GM23338 (cell line): ENCODE measurements around the gene ELN.

ENCODE experiments used
- CREB1 ChIP-seq: fragments of 250-450 bp; sonication (Bioruptor Pico); IDR thresholded peaks from 2 replicates; pipeline ENCODE4 v1.5.0; 2020; ENCODE audit warnings: low read depth, mild to moderate bottlenecking, moderate library complexity
- CTCF ChIP-seq, 2 experiments: fragments of 200-600 bp in 1 of 2; sonication (generic) in 1 of 2; conservative IDR thresholded peaks; 2 replicates each; pipeline versions ENCODE4 v1.5.1 to v1.6.1; 2016 to 2017; ENCODE audit warnings: antibody characterized with exemption in 2 of 2, low read depth in 2 of 2, mild to moderate bottlenecking in 2 of 2, moderate library complexity in 1 of 2
- ETS1 ChIP-seq: IDR thresholded peaks from 2 replicates; pipeline ENCODE4 v1.6.1; 2016; ENCODE audit warnings: antibody characterized with exemption
- EZH2 ChIP-seq: fragments of 200-600 bp; sonication (generic); IDR thresholded peaks from one replicate; pipeline ENCODE4 v1.8.0; 2017; ENCODE audit warnings: antibody characterized with exemption, mild to moderate bottlenecking, low read depth; ENCODE audit not compliant: unreplicated experiment
- EZH2phosphoT487 ChIP-seq: fragments of 200-600 bp; sonication (generic); IDR thresholded peaks from one replicate; pipeline ENCODE4 v1.8.1; 2018; ENCODE audit warnings: antibody characterized with exemption; ENCODE audit not compliant: unreplicated experiment
- JUNB ChIP-seq: IDR thresholded peaks from one replicate; pipeline ENCODE4 v1.6.1; 2016; ENCODE audit warnings: antibody characterized with exemption; ENCODE audit not compliant: unreplicated experiment
- NANOG ChIP-seq: IDR thresholded peaks from 2 replicates; pipeline ENCODE4 v1.6.1; 2016; ENCODE audit warnings: antibody characterized with exemption, borderline replicate concordance
- POLR2AphosphoS5 ChIP-seq: IDR thresholded peaks from 2 replicates; pipeline ENCODE4 v1.6.1; 2016; ENCODE audit warnings: antibody characterized with exemption, low read depth
- ZNF114 ChIP-seq: fragments of 250-450 bp; sonication (Bioruptor Pico); IDR thresholded peaks from 2 replicates; pipeline ENCODE4 v1.5.0; 2020; ENCODE audit warnings: mild to moderate bottlenecking, moderate library complexity
- ZNF331 ChIP-seq: fragments of 250-450 bp; sonication (Bioruptor Pico); IDR thresholded peaks from 2 replicates; pipeline ENCODE4 v1.5.0; 2020; ENCODE audit warnings: low read depth, mild to moderate bottlenecking, moderate library complexity
- TF ChIP-seq, protein P1 (sequence below): IDR thresholded peaks from one replicate; pipeline ENCODE4 v1.6.1; 2018; ENCODE audit warnings: antibody characterized with exemption; ENCODE audit not compliant: unreplicated experiment
- TF ChIP-seq, protein P2 (sequence below): fragments of 250-450 bp; sonication (Bioruptor Pico); IDR thresholded peaks from 2 replicates; pipeline ENCODE4 v1.5.0; 2020; ENCODE audit warnings: mild to moderate bottlenecking, moderate library complexity

- TF ChIP-seq ETS1 (no peak), CTCF (conservative IDR thresholded peaks at IDR 0.05; ENCODE audit: low read depth in 2 of 2) (no peak), EZH2phosphoT487 (no peak), POLR2AphosphoS5 (no peak), EZH2 (no peak), CREB1 (CRISPR knock-in tag) (no peak), JUNB (no peak), ZNF114 (CRISPR knock-in tag) (no peak), NANOG (no peak), ZNF331 (CRISPR knock-in tag) (no peak)
- TF ChIP-seq, protein P1, sequence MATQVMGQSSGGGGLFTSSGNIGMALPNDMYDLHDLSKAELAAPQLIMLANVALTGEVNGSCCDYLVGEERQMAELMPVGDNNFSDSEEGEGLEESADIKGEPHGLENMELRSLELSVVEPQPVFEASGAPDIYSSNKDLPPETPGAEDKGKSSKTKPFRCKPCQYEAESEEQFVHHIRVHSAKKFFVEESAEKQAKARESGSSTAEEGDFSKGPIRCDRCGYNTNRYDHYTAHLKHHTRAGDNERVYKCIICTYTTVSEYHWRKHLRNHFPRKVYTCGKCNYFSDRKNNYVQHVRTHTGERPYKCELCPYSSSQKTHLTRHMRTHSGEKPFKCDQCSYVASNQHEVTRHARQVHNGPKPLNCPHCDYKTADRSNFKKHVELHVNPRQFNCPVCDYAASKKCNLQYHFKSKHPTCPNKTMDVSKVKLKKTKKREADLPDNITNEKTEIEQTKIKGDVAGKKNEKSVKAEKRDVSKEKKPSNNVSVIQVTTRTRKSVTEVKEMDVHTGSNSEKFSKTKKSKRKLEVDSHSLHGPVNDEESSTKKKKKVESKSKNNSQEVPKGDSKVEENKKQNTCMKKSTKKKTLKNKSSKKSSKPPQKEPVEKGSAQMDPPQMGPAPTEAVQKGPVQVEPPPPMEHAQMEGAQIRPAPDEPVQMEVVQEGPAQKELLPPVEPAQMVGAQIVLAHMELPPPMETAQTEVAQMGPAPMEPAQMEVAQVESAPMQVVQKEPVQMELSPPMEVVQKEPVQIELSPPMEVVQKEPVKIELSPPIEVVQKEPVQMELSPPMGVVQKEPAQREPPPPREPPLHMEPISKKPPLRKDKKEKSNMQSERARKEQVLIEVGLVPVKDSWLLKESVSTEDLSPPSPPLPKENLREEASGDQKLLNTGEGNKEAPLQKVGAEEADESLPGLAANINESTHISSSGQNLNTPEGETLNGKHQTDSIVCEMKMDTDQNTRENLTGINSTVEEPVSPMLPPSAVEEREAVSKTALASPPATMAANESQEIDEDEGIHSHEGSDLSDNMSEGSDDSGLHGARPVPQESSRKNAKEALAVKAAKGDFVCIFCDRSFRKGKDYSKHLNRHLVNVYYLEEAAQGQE = no peak
- TF ChIP-seq, protein P2, sequence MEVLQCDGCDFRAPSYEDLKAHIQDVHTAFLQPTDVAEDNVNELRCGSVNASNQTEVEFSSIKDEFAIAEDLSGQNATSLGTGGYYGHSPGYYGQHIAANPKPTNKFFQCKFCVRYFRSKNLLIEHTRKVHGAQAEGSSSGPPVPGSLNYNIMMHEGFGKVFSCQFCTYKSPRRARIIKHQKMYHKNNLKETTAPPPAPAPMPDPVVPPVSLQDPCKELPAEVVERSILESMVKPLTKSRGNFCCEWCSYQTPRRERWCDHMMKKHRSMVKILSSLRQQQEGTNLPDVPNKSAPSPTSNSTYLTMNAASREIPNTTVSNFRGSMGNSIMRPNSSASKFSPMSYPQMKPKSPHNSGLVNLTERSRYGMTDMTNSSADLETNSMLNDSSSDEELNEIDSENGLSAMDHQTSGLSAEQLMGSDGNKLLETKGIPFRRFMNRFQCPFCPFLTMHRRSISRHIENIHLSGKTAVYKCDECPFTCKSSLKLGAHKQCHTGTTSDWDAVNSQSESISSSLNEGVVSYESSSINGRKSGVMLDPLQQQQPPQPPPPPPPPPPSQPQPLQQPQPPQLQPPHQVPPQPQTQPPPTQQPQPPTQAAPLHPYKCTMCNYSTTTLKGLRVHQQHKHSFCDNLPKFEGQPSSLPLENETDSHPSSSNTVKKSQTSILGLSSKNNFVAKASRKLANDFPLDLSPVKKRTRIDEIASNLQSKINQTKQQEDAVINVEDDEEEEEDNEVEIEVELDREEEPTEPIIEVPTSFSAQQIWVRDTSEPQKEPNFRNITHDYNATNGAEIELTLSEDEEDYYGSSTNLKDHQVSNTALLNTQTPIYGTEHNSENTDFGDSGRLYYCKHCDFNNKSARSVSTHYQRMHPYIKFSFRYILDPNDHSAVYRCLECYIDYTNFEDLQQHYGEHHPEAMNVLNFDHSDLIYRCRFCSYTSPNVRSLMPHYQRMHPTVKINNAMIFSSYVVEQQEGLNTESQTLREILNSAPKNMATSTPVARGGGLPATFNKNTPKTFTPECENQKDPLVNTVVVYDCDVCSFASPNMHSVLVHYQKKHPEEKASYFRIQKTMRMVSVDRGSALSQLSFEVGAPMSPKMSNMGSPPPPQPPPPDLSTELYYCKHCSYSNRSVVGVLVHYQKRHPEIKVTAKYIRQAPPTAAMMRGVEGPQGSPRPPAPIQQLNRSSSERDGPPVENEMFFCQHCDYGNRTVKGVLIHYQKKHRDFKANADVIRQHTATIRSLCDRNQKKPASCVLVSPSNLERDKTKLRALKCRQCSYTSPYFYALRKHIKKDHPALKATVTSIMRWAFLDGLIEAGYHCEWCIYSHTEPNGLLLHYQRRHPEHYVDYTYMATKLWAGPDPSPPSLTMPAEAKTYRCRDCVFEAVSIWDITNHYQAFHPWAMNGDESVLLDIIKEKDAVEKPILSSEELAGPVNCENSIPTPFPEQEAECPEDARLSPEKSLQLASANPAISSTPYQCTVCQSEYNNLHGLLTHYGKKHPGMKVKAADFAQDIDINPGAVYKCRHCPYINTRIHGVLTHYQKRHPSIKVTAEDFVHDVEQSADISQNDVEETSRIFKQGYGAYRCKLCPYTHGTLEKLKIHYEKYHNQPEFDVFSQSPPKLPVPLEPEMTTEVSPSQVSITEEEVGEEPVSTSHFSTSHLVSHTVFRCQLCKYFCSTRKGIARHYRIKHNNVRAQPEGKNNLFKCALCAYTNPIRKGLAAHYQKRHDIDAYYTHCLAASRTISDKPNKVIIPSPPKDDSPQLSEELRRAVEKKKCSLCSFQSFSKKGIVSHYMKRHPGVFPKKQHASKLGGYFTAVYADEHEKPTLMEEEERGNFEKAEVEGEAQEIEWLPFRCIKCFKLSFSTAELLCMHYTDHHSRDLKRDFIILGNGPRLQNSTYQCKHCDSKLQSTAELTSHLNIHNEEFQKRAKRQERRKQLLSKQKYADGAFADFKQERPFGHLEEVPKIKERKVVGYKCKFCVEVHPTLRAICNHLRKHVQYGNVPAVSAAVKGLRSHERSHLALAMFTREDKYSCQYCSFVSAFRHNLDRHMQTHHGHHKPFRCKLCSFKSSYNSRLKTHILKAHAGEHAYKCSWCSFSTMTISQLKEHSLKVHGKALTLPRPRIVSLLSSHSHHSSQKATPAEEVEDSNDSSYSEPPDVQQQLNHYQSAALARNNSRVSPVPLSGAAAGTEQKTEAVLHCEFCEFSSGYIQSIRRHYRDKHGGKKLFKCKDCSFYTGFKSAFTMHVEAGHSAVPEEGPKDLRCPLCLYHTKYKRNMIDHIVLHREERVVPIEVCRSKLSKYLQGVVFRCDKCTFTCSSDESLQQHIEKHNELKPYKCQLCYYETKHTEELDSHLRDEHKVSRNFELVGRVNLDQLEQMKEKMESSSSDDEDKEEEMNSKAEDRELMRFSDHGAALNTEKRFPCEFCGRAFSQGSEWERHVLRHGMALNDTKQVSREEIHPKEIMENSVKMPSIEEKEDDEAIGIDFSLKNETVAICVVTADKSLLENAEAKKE (CRISPR knock-in tag) = no peak
Measured at GRCh38 chr7:73994761-73995160, 33.2 kb upstream of the ELN start.
